Liver (tissue), 9 donors: ENCODE results near the gene CCDC81. TPM values are rescaled to one million over a fixed set of nuclear protein-coding genes. Genes with fewer than 3 reads are reported as not detected.
"Not testable (repeated sequence)": the region's sequence is repeated elsewhere in the genome, so short reads cannot be mapped to it uniquely, and the experiment has no call there.

Source experiments
- DNase-seq: peaks from one replicate; pipeline ENCODE4 v3.0.0-alpha.2; 2017; ENCODE audit warnings: low spot score
- H3K27ac ChIP-seq, 2 donors: one replicate each; pipeline ENCODE4 v1.7.0; 2013; ENCODE audit warnings: inconsistent platforms in 2 of 2, low read length in 2 of 2, control low read depth in 1 of 2, low read depth in 1 of 2, mild to moderate bottlenecking in 1 of 2
- H3K27me3 ChIP-seq, 4 donors: one replicate each; pipeline versions ENCODE4 v1.6.1 to v1.7.0; 2013; ENCODE audit warnings: low read length in 3 of 4, inconsistent platforms in 1 of 4, mild to moderate bottlenecking in 1 of 4, moderate library complexity in 1 of 4; ENCODE audit not compliant: control insufficient read depth in 4 of 4, insufficient read depth in 4 of 4
- H3K36me3 ChIP-seq, 4 donors: one replicate each; pipeline versions ENCODE4 v1.6.1 to v1.7.0; 2013; ENCODE audit warnings: low read length in 3 of 4, mild to moderate bottlenecking in 3 of 4, low read depth in 1 of 4, moderate library complexity in 1 of 4; ENCODE audit not compliant: control insufficient read depth in 4 of 4, insufficient read depth in 3 of 4
- H3K4me1 ChIP-seq, 4 donors: one replicate each; pipeline versions ENCODE4 v1.6.1 to v1.7.0; 2013; ENCODE audit warnings: low read length in 3 of 4, mild to moderate bottlenecking in 3 of 4, moderate library complexity in 1 of 4; ENCODE audit not compliant: control insufficient read depth in 4 of 4, insufficient read depth in 4 of 4
- H3K4me3 ChIP-seq, 3 donors: one replicate each; pipeline versions ENCODE4 v1.6.1 to v1.7.0; 2013; ENCODE audit warnings: low read length in 3 of 3, control low read depth in 1 of 3, low read depth in 1 of 3, mild to moderate bottlenecking in 1 of 3
- H3K9ac ChIP-seq, 2 donors: one replicate each; pipeline ENCODE4 v1.7.0; 2013; ENCODE audit warnings: low read length in 2 of 2, mild to moderate bottlenecking in 2 of 2, moderate library complexity in 2 of 2, control low read depth in 1 of 2, low read depth in 1 of 2
- H3K9me3 ChIP-seq, 4 donors: one replicate each; pipeline versions ENCODE4 v1.6.1 to v1.7.0; 2013; ENCODE audit warnings: low read length in 3 of 4; ENCODE audit not compliant: control insufficient read depth in 4 of 4
- FOXA1 ChIP-seq: IDR thresholded peaks from 2 replicates; pipeline ENCODE4 v1.6.1; 2016; ENCODE audit warnings: antibody characterized with exemption
- GABPA ChIP-seq, 2 donors: IDR thresholded peaks in 1 of 2; conservative IDR thresholded peaks in 1 of 2; 2 replicates each; pipeline ENCODE4 v1.6.1; 2016; ENCODE audit warnings: antibody characterized with exemption in 2 of 2, mild to moderate bottlenecking in 1 of 2, moderate library complexity in 1 of 2
- HNF4A ChIP-seq, 2 donors: conservative IDR thresholded peaks; 2 replicates each; pipeline ENCODE4 v1.6.1; 2016; ENCODE audit warnings: antibody characterized with exemption in 2 of 2, mild to moderate bottlenecking in 2 of 2
- HNF4G ChIP-seq: IDR thresholded peaks from 2 replicates; pipeline ENCODE4 v1.6.1; 2016; ENCODE audit warnings: antibody characterized with exemption
- JUND ChIP-seq, 2 donors: IDR thresholded peaks; 2 replicates each; pipeline ENCODE4 v1.6.1; 2016; ENCODE audit warnings: antibody characterized with exemption in 2 of 2
- NR2F2 ChIP-seq: IDR thresholded peaks from 2 replicates; pipeline ENCODE4 v1.6.1; 2016; ENCODE audit warnings: antibody characterized with exemption
- RAD21 ChIP-seq, 2 donors: IDR thresholded peaks; 2 replicates each; pipeline ENCODE4 v1.6.1; 2016; ENCODE audit warnings: antibody characterized with exemption in 2 of 2, mild to moderate bottlenecking in 2 of 2
- RXRA ChIP-seq, 2 donors: IDR thresholded peaks; 2 replicates each; pipeline ENCODE4 v1.6.1; 2017 to 2018; ENCODE audit warnings: antibody characterized with exemption in 2 of 2, mild to moderate bottlenecking in 1 of 2
- TAF1 ChIP-seq: conservative IDR thresholded peaks from 2 replicates; pipeline ENCODE4 v1.6.1; 2016; ENCODE audit warnings: antibody characterized with exemption, mild to moderate bottlenecking
- WGBS: extraction: QIAGEN DNeasy Blood & Tissue Kit; methylation state at CpG from one replicate; pipeline ENCODE4 v1.1.7; 2013; 5-methylcytosine and 5-hydroxymethylcytosine counted together
- polyA plus RNA-seq, 2 donors: library from polyadenylated mRNA; stranded (reverse) in 1 of 2; unstranded in 1 of 2; fragments of 200-250 nt in 1 of 2; fragments of >200 nt in 1 of 2; fragmentation: Nextera tagmentation in 1 of 2; extraction: Ambion mirVana in 1 of 2; gene quantifications; one replicate each; pipeline versions ENCODE4 v1.2.1 to v1.2.3, GENCODE V29; 2013 to 2015
- total RNA-seq, 2 donors: library from RNA; depleted of rRNA; stranded (reverse); fragments of >200 nt; gene quantifications; one replicate each; pipeline ENCODE4 v1.2.3, GENCODE V29; 2014
- TF ChIP-seq, protein P1 (sequence below): IDR thresholded peaks from 2 replicates; pipeline ENCODE4 v1.6.1; 2016; ENCODE audit warnings: antibody characterized with exemption
- TF ChIP-seq, protein P2 (sequence below): IDR thresholded peaks from 2 replicates; pipeline ENCODE4 v1.6.1; 2016; ENCODE audit warnings: antibody characterized with exemption
- TF ChIP-seq, protein P3 (sequence below): IDR thresholded peaks from 2 replicates; pipeline ENCODE4 v1.6.1; 2016; ENCODE audit warnings: antibody characterized with exemption, mild to moderate bottlenecking
- donor health status: healthy.
- donor health status: healthy.
- donor health status: healthy.
- donor health status: healthy.
- donor health status: healthy.

The CCDC81 gene
- total and polyA plus RNA-seq, 4 donors = 0.32 to 1.1 (median 0.67) TPM; not detected in 1

DNA sequence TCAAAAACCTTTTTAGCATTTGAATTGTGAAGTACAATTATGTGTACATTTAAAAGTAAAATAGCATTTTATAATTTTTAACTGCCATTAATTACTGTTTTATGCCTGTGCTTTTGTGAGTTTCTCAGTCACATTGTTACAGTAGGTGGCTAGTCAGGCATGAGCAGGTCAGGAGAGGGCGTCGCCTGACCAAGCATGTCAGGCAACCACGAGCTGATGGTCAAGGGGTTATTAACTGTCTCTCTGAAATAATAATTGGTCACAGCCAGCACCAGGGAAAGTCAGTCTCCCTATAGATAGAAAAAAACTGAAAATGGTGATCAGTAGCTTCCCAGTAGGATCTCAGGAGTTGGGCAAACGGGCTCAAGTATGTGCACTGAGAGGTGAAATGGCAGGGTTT lies 19.4 kb upstream of the CCDC81 start:
- TF ChIP-seq GABPA (IDR thresholded peaks at IDR 0.05 in 1 of 2, conservative IDR thresholded peaks at IDR 0.05 in 1 of 2) (no peak), RAD21 (IDR thresholded peaks at IDR 0.05) (no peak), HNF4A (conservative IDR thresholded peaks at IDR 0.05) (no peak), HNF4G (no peak), RXRA (IDR thresholded peaks at IDR 0.05) (no peak), FOXA1 (no peak), TAF1 (no peak), JUND (IDR thresholded peaks at IDR 0.05) (no peak)
- TF ChIP-seq, protein P1, sequence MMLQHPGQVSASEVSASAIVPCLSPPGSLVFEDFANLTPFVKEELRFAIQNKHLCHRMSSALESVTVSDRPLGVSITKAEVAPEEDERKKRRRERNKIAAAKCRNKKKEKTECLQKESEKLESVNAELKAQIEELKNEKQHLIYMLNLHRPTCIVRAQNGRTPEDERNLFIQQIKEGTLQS = no peak
- TF ChIP-seq, protein P2, sequence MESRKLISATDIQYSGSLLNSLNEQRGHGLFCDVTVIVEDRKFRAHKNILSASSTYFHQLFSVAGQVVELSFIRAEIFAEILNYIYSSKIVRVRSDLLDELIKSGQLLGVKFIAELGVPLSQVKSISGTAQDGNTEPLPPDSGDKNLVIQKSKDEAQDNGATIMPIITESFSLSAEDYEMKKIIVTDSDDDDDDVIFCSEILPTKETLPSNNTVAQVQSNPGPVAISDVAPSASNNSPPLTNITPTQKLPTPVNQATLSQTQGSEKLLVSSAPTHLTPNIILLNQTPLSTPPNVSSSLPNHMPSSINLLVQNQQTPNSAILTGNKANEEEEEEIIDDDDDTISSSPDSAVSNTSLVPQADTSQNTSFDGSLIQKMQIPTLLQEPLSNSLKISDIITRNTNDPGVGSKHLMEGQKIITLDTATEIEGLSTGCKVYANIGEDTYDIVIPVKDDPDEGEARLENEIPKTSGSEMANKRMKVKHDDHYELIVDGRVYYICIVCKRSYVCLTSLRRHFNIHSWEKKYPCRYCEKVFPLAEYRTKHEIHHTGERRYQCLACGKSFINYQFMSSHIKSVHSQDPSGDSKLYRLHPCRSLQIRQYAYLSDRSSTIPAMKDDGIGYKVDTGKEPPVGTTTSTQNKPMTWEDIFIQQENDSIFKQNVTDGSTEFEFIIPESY = no peak
- H3K9ac ChIP-seq = no peak overlapping the region
- H3K9me3 ChIP-seq = no peaks in the 10 kb centered on the region
- no peaks in the 10 kb centered on the region for H3K36me3 ChIP-seq
- no peak overlapping the region for H3K4me3 ChIP-seq
- H3K27me3 ChIP-seq = no peaks in the 10 kb centered on the region
- H3K27ac ChIP-seq = no peak overlapping the region
- no peaks in the 10 kb centered on the region for H3K4me1 ChIP-seq
- WGBS = 87% methylated on average over 4 of the region's 4 CpGs
- DNase-seq = no peak

DNA sequence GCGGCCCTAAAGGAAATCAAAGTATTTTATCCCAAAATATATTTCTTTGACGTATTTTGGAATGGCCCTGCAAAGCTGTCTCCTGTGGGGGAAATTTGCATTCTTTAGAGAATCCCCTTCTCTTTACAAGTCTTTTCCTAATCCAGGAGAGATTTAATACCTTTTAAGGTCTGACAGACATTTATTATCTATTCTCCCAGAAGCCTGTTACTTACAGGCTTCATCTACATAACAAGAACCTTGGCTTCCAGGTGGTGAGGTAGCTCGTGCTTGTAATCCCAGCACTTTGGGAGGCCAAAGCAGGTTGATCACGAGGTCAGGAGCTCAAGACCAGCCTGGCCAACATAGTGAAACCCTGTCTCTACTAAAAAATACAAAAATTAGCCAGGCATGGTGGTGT lies 17.3 kb upstream of the CCDC81 start:
- 87% methylated on average over 4 of the region's 4 CpGs for WGBS
- not testable (repeated sequence) for H3K4me1 ChIP-seq, H3K27me3 ChIP-seq, H3K9me3 ChIP-seq, DNase-seq, H3K9ac ChIP-seq, H3K4me3 ChIP-seq, H3K36me3 ChIP-seq, H3K27ac ChIP-seq

DNA sequence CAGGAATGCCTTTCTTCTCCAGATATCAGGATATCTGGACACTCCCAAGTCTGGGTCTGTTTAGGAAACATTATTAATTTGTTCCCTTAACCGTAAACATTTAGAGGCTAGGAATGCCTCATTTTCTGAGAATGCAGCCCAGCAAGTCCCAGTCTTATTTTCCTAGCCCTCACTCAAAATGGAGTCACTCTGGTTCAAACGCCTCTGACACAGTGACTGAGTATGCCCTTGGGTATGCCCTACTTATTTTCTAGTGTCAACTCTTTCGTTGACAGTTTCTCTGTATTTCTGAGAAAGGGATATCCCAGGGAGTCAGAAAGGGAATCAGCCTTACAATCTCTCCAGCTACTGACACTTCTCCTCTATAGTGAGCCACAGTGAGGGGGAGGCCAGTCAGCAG lies 16.0 kb upstream of the CCDC81 start:
- WGBS = 88% methylated on average over 3 of the region's 3 CpGs
- H3K4me3 ChIP-seq = no peak overlapping the region
- H3K4me1 ChIP-seq = no peaks in the 10 kb centered on the region
- H3K27me3 ChIP-seq = no peaks in the 10 kb centered on the region
- H3K9ac ChIP-seq = no peak overlapping the region
- H3K9me3 ChIP-seq = no peaks in the 10 kb centered on the region
- TF ChIP-seq, protein P3, sequence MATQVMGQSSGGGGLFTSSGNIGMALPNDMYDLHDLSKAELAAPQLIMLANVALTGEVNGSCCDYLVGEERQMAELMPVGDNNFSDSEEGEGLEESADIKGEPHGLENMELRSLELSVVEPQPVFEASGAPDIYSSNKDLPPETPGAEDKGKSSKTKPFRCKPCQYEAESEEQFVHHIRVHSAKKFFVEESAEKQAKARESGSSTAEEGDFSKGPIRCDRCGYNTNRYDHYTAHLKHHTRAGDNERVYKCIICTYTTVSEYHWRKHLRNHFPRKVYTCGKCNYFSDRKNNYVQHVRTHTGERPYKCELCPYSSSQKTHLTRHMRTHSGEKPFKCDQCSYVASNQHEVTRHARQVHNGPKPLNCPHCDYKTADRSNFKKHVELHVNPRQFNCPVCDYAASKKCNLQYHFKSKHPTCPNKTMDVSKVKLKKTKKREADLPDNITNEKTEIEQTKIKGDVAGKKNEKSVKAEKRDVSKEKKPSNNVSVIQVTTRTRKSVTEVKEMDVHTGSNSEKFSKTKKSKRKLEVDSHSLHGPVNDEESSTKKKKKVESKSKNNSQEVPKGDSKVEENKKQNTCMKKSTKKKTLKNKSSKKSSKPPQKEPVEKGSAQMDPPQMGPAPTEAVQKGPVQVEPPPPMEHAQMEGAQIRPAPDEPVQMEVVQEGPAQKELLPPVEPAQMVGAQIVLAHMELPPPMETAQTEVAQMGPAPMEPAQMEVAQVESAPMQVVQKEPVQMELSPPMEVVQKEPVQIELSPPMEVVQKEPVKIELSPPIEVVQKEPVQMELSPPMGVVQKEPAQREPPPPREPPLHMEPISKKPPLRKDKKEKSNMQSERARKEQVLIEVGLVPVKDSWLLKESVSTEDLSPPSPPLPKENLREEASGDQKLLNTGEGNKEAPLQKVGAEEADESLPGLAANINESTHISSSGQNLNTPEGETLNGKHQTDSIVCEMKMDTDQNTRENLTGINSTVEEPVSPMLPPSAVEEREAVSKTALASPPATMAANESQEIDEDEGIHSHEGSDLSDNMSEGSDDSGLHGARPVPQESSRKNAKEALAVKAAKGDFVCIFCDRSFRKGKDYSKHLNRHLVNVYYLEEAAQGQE = no peak
- no peak for TF ChIP-seq NR2F2
- TF ChIP-seq RXRA (IDR thresholded peaks at IDR 0.05) = no peak
- no peak for TF ChIP-seq JUND (IDR thresholded peaks at IDR 0.05)
- H3K27ac ChIP-seq = no peak overlapping the region
- H3K36me3 ChIP-seq = no peaks in the 10 kb centered on the region
- no peak for DNase-seq
